CD4-positive, alpha-beta T cell treated with Interleukin-17A for 4 hours (primary cell): ENCODE results near the gene RUSF1.
"Not testable (repeated sequence)": the region's sequence is repeated elsewhere in the genome, so short reads cannot be mapped to it uniquely, and the experiment has no call there.

Experiments used
- DNase-seq: peaks from one replicate; pipeline ENCODE4 v3.0.0-alpha.2; 2020; ENCODE audit warnings: mixed read lengths

Gene RUSF1

GRCh38 chr16:31445931-31446330 lies 62.3 kb downstream of the RUSF1 start:
- not testable (repeated sequence) for DNase-seq

- no peak for DNase-seq
Measured at GRCh38 chr16:31441956-31442355, 66.2 kb downstream of the RUSF1 start.

- DNase-seq: no peak
Measured at GRCh38 chr16:31440516-31441184, 67.5 kb downstream of the RUSF1 start.

DNA sequence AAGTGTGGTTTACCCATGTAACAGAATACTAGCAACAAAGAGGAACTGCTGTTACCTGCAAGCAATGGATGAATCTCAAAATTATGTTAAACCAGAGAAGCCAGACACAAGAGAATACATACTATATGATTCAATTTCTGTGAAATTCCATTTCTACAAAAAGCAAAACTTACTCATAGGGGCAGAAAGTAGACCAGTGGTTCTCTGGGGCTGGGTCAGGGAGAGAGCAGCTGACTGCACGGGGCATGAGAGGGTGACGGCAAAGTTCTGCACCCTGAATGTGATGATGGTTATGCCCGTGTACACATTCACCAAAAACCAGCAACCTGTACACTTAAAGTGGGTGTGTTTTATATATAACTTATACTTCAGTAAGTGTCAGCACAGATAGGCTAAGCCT lies 68.7 kb downstream of the RUSF1 start:
- DNase-seq: no peak
